HG03175 (cell line): Measurements from ENCODE around the gene IFNA2.
"Not testable (repeated sequence)": the region's sequence is repeated elsewhere in the genome, so short reads cannot be mapped to it uniquely, and the experiment has no call there.

ENCODE experiments used
- ATAC-seq: cut with Tn5 transposase; IDR thresholded peaks from one replicate; pipeline ENCODE4 v1.9.1; 2021; ENCODE audit warnings: mild to moderate bottlenecking, moderate library complexity; ENCODE audit not compliant: unreplicated experiment

IFNA2 gene

DNA sequence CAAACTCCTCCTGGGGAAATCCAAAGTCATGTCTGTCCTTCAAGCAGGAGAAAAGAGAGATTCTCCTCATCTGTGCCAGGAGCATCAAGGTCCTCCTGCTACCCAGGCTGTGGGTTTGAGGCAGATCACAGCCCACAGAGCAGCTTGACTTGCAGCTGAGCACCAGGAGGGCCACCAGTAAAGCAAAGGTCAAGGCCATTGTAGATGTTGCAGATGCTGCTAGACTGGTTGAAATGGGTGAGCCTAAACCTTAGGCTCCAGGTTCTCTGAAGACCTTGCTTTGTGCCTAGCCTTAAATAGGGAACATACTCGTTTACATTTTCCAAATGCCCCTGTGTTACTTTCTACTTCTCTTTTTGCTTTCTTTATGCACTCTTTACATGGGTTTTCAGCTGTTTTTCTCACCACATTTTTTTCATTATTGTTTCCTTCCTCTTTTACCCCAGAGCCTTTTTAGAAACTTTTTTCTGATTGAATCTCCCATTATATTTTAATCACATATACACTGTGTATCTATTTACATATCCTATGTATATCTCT, at the start of gene IFNA2:
IFNA2 (minus strand) TSS at position 268 of the 540 bp plus-strand sequence; CDS start at position 199, 69 bp downstream.
- ATAC-seq: no peak

DNA sequence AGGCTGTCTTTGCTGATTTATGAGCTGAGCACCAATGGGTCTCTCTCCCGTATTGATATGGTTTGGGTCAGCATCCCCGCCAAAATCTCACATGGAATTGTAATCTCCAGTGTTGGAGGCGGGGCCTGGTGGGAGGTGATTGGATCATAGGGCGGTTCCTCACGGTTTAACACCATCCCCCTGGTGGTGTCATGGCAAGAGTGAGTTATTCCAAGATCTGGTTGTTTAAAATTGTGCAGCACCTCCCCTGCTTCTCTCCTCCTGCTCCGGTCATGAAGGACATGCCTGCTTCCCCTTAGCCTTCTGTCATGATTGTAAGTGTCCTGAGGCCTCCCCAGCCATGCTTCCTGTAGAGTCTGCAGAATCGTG, 49.8 kb upstream of the IFNA2 start:
- not testable (repeated sequence) for ATAC-seq

DNA sequence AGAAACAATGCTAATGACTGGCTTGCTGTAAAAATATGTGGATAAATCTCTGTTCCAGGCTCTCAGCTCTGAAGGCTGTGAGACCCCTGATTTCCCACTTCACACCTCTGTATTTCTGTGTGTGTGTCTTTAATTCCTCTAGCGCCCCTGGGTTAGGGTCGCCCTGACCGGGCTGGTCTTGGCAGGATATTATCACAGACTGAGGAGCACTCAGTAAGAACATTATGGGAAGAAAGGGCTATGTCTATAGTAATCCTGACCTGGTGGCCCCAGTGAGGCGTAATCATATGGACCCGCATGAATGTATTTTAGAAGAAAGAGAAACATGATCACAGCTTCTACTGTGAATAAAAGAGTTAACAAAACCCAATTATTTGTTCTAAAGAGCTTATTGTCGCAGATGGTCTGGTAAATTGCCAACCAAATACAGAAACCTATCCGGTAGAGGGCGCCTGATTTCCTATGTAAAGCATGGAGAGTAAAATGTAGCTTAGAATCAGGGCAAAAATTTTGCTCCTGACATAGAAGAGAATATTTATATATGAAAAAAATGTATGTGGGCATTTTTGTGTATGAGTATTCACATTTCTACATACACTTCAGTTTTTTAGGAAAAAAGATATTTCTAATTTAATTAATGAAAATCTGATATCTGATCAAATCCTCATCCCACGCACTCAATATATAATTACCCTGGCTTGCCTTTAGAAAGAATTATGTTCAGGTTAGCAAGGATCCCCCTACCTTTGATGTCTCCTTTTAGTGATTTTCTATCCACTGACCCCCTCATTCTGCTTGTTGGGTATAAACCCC, 49.2 kb upstream of the IFNA2 start:
- ATAC-seq: no peak

DNA sequence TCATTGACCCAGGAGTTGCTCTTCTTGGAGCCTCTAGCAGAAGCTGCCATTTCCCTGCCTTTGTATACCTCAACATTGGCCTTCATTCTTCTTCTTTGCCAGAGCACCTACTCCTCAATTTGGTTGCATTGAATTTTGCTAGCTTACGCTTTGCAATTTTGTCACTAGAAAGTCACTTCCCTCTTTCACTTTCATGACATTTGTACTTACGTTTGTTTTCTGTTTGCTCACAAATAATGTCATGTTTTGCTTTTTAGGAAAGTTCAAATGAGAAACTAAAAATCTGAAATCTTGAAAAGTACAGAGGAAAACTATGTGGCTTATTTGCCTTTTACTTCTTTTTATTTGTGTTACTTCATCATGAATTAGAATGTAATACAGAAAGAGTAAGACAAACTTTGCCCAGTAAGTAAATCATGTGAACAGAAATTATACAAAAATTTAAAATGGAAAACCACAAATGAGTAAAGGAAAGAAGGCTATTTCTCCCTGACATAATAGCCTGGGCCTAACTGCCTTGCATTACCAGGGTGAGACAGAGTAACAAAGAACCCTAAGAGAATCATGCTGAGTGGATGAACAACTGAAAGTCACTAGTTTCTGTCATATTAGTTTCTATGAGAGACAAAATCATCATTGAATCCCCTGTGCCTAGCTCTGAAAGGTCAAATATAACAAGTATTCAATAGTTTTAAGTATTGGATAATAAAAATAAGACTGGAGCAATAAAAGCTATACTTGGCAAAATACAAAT, 47.7 kb upstream of the IFNA2 start:
- peak; percentile 77 for ATAC-seq

DNA sequence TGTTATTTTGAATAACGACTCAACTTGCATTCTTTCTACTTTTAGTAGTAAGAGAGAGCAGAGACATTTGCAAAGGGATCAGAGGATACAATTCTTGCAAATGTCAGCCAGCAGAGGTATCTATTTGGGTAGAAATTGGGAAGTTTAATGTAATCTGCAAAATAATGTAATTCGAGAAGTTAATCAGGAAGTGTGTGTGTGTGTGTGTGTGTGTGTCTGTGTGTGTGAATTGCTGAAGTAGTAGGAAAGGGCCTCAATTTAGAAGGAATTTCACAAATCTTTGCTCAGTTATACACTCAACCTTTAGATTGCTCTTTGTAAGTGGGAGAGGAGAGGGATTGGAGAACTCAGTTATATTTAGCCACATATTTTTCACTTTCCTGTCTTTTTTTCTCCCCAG, 44.0 kb upstream of the IFNA2 start:
- ATAC-seq: no peak

DNA sequence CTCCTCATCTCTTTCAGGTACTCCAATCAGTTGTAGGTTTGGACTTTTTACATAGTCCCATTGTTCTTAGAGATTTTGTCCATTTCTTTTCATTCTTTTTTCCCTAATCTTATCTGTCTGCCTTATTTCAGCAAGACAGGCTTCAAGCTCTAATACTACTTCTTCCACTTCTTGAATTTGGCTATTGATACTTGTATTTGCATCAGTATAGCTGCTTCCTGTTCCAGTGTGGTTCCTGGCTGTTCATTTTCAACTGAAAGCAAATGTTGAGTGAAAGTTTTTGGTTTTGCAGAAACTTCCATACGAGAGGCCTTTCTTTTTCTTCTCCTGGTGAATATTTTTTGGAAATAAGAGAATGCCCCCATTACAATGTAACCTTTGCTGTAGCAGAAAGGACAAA, 43.0 kb upstream of the IFNA2 start:
- ATAC-seq: no peak

DNA sequence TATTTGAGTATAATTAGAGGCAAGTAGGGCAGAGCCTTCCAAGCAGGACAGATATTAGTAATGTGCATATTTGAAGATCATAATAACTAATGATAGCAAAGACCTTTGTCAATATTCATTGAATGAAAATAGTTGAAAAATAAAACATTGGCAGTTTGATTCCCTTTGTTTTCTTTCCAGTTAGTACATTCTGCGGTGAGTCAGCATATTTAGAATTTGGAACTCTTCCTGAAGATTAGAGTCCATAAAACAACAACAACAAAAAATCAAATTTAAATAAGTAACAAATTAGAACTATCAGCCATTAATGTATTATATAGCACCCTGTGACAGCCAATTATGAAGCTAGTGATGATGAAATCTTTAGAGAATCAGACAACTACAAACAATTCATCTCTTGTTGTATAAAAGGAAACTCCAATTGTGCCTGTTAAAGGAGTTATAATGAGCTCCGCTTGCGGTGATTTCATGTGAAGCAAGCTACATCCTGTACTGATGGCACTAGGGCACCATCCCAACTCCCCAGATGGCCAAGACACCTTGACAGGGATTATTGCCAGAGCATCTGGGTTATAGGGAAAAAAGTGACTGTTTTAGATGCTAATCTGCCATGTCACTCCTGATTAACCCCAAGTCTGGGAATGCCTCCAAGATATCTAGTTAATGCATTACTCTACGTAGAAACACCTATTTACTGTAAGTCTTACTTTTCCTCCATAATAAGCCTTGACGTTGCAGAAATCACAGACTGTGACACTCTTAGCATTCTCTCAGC, 30.5 kb upstream of the IFNA2 start:
- no peak for ATAC-seq

DNA sequence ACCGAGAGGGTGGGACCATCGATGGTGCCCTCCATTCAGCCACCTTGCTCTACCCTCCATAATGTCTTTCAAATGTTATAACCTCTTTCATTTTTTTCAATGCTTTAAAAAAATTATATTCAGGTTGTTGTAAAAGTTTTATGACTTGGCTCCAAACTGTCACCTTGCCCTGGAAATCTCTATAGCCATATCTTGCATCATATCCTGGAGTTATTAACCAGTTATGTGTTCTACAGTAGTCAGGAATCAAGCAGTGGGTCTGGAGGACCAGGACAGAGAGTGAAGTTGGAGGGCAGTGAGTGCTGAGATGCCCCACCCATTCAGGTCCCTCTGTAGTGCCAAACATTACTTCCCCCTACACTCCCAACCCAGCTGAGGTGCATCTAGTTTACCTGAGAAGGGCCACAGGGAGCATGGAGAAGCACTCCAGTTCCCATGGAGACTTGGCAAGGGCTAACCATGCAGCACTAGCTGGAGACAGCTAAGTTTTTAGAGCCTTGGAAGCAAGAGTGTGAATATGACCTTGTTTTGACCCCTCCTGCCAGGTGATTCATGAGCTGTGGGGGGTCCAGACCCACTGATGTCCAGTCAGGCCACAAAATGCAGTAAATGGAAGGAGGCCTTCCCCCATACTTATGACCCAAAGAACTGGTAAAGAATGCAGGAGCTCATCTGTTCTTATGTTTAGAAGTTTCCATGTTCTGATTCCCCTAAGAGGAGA, 29.2 kb upstream of the IFNA2 start:
- no peak for ATAC-seq

DNA sequence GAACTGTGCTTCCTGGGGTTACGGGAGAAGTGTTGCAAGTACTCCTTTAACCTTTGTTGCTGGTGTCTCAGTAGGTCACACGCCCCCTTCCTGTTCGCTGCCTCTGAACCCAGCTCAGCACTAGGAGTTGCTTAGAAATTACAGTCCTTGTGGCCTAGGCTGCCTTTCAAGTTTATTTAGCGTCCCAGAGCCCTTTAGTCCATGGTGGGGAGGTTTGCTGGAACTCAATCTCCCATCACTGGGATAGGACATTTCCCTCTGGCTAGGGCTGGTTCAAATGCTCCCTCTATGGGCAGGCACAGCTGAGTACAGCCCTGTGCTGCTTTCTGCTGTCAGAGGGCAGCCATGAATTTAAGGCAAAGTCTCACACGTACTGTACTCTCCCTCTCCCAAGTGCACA, 28.4 kb upstream of the IFNA2 start:
- peak; percentile 48 for ATAC-seq

DNA sequence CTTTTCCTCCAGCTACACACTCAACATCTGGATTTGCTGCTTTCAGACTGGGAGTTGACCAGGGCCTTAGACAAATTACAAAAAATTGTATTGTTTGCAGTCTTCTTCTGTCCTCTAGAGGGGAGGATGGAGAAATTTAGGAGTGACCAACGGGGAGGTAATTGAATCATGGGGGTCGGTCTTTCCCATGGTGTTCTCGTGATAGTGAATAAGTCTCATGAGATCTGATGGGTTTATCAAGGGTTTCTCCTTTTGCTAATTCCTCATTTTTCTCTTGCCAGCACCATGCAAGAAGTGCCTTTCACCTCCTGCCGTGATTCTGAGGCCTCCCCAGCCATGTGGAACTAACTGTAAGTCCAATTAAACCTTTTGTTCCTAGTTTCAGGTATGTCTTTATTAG, 28.0 kb upstream of the IFNA2 start:
- no peak for ATAC-seq

DNA sequence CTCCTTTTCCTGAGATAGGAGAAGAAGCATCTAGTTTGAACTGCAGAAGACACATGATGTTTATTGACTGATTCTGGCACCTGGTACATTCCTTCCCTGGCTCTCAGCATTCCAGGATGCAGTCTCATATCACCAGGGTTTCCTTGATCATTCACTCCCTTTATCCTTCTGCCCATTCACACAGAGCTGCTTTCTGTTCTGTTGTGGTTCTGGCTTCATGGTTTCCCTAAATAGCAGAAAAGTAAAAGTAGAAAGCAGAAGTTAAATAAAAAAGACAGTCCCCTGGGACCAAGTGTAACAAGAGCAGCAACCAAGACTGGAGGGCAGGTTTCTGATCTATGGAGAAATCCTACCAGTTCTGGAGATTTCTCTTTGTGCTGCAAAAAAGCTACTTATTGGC, 26.9 kb upstream of the IFNA2 start:
- ATAC-seq: peak; percentile 58

DNA sequence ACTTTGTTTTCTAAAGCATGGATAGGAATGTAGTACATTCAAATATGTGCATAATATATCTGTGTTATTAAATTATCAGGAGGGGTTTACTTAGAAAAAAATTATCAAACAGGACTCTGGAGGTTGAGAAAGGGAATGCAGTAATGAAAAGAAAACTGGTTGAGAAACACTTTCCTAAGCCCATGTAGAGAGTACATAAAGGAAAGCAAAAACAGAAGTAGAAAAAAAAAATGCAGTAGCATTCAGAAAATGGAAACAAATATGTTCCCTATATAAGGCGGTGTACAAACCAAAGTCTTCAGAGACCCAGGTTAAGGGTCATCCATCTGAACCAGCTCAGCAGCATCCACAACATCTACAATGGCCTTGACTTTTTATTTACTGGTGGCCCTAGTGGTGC, 23.6 kb upstream of the IFNA2 start, which contains the start of gene IFNA8:
IFNA8 (plus strand) TSS at position 301 of the 400 bp plus-strand sequence; CDS start at position 361, 60 bp downstream.
- no peak for ATAC-seq

DNA sequence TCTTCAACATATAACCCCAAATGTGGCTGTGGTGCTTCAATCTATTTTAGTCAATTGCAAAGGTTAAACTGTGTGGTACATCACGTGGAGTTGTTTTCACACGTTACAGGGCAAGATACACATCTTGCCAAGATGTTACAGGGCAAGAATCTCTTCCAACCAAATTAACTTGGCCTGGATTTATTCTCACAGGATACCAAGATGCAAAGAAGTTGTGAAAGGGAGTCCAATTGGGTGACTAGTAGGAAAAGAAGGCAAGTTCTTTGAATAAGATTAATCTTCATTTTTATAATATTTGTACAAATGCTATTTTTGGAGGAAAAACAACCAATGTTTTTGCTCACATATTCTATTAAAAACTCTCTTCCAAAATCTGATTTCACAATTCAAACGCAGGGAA, 18.9 kb upstream of the IFNA2 start:
- no peak for ATAC-seq

DNA sequence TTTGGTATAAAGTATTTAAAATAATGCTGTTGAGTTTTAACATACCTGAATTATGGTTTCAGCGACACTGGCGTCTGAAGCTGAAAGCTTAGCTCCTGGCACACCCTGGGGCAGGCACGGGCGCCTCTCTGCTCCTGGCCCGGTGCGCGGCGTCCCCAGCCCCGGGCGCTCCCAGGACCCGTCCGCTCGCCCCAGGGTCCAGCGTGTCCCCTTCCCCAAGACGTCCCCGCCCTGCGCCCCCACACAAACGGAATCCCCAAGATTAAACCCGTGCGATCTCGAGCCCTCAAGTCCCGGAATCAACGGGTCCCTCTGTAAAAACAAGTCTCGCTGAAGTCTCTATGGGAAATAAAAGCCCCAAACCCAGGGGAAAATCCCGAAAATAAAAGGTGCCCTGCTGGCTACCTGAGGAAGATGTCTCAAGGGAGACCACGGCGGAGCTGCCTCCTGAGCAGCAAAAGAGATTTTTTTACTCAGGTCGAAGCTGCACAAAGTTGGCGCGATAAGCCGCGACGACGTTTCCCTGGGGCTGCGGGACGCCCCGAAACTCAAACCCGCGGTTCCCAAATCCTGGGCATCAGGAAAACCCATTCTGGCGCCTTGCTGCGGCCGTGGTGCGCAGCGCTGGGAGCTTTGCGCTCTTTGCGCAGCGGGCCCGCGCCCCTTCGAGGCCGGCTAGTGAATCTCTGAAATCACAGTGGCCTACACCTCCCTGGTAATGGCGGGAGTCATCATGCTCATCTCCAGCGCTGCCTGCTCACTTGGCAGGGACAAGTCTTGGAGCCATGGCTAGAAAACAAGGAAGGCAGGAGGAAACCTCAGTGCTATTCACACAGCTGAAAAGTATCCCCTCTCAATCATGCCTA, 17.4 kb upstream of the IFNA2 start:
- peak; percentile 56 for ATAC-seq

DNA sequence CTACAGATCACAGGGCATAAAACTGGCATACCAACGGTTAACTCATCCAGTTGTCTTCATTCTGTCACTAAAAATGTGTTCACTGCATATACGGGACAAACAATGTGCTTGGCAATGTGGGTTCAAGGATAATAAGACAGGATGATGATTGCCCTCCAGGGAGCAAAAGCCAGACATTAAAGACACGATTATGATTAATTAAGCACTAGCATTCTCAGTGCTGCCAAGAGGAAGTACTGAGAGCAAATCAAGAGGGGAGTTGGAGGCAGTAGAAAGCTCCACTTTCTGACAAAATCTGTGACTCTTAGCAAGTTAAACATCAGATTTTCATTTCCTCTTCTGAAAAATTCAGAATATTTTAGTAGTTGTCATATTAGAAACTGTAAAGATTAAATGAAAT, 14.8 kb upstream of the IFNA2 start:
- no peak for ATAC-seq

DNA sequence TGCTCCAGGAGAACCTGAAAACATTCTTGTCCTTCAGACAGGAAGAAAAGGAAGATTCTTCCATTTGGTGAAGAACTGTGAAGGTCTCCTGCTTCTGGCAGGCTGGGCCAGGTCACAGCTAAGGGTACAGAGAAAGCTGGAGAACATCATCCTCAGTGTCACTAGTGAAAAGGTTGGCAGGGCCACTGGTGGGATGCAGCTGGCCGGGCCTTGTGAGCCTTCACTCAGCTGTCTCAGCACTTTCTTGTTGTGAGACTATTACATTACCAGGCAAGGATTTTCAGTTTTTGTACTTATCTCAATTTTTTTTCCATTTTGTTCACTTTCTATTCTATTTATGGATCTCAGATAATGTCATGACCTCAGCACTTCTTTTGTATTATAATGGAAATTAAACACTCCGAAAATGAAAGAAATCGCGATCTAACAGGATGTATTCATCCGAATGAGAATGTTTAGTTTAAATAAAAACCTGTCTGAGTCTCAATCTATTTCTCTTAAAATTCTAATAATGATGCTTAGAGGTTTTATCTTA, 13.8 kb upstream of the IFNA2 start:
- ATAC-seq: no peak

DNA sequence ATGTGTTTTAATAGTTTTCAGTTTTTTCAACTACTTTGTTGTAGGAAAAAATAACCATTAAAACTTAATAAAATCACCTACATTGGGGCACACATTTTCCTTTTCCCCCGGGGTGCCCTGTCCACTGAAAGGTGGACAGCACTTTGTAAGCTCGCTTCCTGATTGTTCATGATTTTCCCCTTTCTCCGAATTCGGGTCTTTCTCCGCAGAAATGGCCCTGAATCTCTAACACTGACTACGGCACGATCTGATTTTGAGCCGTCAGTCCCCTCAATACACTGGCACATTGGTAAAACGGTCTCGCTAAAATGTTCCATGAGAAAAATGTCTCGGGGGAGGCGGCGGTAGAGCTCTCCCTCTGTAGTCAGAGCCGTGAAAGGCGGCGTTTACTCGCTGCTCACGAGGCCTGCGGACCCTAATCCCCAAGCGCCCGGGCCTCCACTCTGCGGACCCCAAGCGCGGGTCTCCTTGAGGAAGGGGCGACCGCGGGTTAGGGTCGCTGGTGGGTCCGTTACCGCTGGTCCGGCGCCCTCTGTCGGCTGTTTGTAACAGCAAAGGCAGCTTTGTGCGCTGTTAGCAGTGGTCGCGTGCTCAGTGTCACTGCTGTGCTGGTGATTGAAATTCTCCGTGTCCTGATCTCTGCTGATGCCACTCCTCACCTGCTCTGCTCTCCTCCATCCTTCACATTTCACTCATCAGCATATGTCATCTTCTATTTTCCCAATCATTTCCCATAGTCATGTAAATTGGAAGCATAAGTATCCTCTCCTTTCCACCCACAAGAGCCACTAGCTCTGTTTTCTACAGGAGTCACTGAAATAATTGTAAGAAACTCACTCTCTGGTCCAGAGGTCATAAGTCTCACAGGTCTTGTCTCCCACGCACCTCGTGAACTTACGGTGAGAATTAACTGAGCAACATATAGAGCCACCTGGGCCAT, 10.8 kb upstream of the IFNA2 start:
- peak; percentile 67 for ATAC-seq

DNA sequence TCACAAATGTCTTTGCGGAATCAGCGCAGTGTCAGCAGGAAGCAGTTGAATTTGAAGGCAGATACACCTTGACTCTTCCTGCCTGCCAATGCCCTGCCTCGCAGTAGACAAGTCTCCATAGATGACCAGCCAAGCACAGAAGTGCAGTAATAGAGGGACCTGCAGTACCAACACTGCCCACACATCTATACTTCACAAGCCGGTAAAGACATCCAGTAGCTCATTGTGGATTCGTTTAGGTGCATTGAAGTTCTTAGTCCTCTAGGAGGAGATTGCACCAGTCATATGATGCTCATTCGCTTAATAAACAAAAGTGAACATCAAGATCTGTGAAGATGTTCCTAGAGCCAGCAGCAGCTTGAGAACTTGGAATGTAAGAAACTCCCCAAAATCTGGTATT, 7.1 kb upstream of the IFNA2 start:
- ATAC-seq: peak; percentile 95
